Hematopoietic multipotent progenitor cell treated with erythropoietin and hydrocortisone succinate and interleukin-3 and kit ligand, for 17 days (in vitro differentiated cells): Measurements from ENCODE around the gene KAZN.

Experiments
- DNase-seq: peaks from one replicate; pipeline ENCODE4 v3.0.0-alpha.2; 2015; ENCODE audit warnings: low spot score

Gene KAZN

GRCh38 chr1:14825396-14825795 is 226.9 kb downstream of the KAZN start:
- DNase-seq, result no peak

DNA sequence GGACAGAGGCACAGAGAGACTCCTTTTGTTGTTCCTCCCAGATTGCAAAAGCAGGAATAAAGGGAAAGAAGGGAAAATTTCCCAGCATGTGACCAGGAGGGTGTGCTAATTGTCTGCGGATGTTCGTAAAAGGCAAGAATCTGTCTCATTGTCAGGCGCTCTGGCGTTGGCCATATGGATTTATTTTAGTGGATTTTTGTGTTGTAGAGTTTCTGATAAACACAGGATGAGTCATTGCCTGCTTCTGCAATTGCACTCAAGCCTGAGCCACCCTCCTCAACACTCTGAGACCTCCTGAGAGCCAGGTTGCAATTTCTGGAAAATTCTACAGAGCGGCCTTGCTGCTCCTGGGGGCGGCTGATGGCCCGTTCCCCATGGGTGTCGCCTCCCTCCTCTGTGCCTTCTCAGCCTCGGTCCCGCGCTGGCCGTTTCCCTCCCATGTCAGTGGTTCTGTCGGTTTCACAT is 227.7 kb downstream of the KAZN start:
- DNase-seq, result no peak

GRCh38 chr1:14826731-14827326 is 228.3 kb downstream of the KAZN start:
- DNase-seq, result no peak

DNA sequence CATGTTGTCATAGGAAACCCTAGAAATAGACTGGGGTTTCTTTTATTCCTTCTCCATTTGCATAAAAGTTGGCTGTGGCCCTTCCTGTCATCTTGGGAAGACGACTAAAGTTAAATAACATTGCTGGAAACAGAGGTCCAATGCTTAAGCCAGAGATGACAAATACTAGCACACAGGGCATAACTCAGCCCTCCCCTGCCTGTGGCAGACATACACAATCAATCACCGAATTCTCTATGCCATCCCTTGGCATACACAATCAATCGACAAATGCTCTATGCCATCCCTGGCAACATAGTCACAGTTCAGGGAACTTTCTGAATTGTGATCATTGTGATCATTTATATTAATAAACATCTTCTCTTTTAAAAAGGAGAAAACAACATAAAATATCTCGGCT is 229.4 kb downstream of the KAZN start:
- no peak for DNase-seq

GRCh38 chr1:14828665-14829064 is 230.2 kb downstream of the KAZN start:
- DNase-seq, result no peak

DNA sequence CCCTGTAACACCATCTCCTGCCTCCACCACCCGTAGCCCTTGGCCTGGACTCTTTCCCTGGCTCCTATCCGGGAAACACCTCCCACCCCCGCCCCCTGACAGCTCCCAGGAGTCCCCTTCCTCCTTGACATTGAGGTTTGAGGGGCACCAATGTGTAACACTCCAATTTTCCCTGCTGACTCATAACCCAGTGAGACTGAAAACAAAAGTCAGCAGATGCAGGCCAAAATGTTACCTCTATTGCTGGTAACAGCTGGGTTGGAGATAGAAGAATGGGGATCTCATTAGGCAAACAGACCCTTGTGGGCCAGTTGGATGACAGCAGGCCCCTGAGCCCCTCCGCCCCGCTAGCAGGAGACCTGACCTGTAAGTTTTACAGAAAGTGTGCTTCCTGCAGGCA is 237.2 kb downstream of the KAZN start:
- no peak for DNase-seq

DNA sequence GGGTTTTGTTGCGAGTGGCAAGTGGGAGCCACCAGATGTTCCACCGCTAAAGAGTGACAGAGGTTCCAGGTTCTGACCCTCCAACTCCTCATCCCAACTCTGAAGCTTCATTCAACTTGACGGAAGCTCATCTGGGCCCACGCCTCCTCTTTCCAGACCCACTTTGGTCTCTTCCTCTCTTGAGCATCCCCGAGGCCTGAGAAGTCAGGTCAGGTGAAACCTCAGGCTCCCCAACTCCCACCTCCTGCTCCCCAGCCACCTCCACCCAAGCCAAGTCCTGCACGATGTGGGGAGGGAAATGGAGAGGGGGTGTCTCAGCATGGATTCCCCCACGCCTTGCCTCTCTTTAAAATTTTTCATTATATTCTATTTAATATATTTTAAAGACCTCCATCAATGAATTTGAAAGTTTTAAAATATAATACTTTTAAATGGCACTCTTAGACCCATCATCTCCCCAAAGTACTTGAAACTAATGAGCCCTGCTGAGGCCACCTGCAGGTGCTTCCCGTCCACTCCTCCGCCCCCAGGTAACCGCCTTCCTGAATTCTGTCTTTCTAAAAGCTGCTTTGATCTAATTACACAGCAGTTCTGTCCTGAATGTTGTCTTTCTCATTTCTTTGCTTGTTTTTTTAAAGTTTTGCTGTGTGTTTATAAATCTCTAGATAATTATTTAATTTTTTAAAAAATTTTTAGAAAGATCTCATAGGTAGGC is 238.1 kb downstream of the KAZN start:
- DNase-seq, result no peak

GRCh38 chr1:14840374-14840773 is 241.9 kb downstream of the KAZN start:
- DNase-seq, result no peak

- DNase-seq, result no peak
These were observed 243.0 kb downstream of the KAZN start for GRCh38 chr1:14841456-14841855.

DNA sequence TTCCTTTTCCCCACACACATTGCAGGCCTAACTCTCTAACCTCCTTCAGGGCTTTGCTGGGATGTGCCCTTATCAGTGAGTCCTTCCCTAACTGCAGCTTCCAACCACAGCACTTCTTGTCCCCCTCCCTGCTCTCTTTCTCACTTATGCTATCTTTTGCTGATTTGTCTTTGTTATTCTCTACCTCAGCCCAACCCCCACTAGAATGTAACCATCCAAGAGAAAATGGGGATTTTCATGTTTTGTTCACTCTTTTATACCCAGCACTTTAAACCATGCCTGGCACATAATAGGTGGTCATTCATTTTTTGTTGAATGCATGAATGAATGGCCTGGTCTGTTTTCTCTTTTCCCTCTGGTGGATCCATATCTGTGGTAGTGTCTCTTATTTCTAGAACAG is 243.5 kb downstream of the KAZN start:
- DNase-seq, result no peak

GRCh38 chr1:14842361-14842760 is 243.9 kb downstream of the KAZN start:
- no peak for DNase-seq

- no peak for DNase-seq
These were observed 244.4 kb downstream of the KAZN start for GRCh38 chr1:14842891-14843290.

- DNase-seq, result no peak
These were observed 245.0 kb downstream of the KAZN start for GRCh38 chr1:14843525-14843924.

DNA sequence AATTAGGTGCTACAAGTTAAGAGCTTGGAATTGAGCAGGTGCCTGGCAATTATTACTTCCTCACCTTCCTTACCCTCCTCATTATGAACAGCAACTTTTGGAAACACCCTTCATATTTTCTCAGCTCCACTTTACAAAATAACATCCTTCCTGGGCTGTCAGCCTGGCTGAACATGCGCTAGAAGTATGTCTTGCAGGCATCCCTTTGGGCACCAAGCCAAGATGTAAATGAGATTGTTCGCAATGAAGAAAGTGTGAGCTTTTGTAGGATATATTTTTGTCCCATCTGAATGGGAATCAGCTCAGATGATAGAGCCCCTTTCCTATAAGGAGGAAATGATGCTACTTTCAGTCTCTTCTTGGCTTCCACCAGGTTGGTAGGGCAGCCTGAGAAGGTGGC is 245.9 kb downstream of the KAZN start:
- no peak for DNase-seq

DNA sequence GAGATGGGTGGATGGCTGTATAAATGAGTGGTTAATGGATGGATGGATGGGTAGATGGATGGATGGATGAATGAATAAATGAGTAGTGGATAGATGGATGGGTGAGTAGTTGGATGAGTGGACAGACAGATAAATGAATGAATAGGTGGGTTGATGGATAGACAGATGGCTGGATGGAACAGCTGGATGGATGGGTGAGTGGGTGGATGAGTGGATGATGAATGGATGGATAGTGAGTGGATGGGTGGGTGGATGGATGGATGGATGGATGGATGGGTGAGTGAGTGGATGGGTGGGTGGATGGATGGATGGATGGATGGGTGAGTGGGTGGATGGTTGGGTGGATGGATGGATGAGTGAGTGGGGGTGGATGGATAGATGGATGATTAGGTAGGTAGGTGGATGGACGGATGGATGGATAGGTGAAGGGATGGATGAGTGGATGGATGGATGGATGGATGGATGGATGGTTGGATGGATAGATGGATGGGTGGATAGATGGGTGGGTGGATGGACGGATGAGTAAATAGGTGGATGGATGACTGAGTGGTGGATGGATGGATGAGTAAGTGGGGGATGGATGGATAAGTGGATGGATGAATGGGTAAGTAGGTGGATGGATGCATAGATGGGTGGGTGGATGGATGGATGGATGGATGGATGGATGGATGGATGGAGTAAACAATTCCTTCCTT is 246.6 kb downstream of the KAZN start:
- no peak for DNase-seq

DNA sequence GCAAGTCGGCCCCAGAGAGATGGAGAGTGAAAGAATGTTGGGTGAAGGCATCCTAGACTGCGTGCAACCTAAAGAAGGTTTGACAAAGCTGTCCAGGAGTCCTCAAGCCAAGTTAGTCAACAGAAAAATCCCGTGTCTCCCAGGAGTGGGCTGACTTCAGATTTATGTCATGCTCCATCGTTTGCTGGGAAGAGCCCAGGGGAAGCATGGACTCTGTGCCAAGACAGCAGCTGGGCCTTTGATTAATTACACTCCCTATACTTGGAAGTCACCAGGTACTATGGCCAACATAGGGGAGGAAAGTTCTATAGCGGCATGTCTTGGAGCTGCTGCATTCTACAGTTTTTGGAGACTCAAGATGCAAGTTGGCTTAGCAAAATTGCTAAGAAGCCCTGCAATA is 247.4 kb downstream of the KAZN start:
- DNase-seq, result no peak

DNA sequence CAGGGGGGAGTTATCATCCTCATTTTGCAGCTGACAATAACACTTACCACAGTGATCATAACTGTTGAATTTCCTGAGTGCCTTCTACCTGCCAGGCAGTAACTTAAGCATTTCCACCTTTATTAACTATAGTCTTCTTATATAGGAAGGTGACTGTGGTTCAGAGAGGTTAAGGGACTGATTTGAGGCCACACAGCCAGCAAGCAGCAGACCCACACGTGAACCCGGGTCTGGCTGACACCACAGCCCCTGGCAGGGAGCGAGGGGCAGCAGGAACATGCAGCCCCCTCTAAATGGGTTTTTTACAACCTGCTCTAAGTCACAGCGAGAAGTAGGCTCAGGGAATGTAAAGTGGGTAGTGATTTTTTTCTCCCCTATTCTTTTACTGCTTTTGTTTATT is 248.2 kb downstream of the KAZN start:
- no peak for DNase-seq

GRCh38 chr1:14848203-14848602 is 249.7 kb downstream of the KAZN start:
- DNase-seq, result no peak

- no peak for DNase-seq
These were observed 250.1 kb downstream of the KAZN start for GRCh38 chr1:14848625-14849024.

DNA sequence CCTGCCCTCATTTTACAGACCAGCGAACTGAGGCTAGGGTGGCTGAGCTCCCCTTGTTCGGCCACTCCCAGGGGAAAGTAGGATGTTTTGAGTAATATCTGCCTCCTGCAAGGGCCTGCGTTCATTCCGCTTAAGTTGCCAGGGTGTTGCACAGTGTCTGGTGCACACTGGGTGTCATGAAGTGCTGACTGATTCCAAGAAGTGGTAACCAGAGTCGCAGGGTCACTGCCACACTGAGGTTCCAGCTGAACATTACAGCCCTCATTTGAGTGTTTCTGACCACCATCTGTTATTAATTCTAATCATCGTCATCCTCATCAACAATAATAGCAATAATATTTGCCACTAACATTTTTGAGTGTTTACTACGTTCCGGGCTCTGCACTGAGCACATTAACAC is 250.6 kb downstream of the KAZN start:
- no peak for DNase-seq

DNA sequence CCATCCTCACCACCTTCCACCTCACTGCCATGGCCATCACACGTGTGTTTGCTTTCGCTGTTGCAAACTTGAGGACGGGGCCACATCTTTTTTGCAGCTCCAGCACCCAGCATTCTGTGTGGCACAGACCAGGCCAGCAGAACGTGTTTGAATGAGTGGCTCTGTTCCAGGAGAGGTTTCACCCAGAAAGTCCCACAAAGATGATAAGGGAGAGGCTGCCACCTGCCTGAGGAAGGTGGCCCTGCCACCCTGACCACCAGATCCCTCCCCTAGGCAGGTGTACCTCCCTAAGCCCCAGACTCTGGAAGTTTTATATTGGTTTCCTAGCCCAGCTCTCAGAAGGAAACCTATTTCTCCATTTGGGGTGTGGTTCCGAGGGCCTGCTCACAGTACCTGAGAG is 252.1 kb downstream of the KAZN start:
- peak; percentile 8 for DNase-seq

DNA sequence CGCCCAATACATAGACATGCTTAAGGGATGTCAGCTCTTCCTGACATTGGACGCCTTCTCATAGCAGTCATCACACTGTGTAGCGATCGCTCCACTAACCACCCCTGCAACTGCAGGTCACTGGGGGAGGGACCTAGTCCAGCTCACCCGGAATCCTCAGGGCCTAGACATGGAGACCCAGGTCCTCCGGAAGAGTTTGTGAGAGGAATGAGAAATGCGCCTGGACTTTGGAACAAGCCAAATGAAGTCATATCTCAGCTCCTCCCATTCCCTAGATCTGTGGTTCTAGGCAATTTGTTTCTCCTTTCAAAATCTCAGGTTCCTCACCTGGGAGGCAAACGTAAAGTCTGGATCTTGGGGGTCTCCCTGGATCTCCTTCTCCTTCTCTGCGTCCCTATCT is 253.3 kb downstream of the KAZN start:
- DNase-seq, result no peak

- no peak for DNase-seq
These were observed 253.8 kb downstream of the KAZN start for GRCh38 chr1:14852291-14852690.
